GM19455 (cell line): ENCODE data around the gene CERKL.

Experiments
- ATAC-seq: cut with Tn5 transposase; IDR thresholded peaks from one replicate; pipeline ENCODE4 v1.9.1; 2021; ENCODE audit not compliant: unreplicated experiment

Gene CERKL

DNA sequence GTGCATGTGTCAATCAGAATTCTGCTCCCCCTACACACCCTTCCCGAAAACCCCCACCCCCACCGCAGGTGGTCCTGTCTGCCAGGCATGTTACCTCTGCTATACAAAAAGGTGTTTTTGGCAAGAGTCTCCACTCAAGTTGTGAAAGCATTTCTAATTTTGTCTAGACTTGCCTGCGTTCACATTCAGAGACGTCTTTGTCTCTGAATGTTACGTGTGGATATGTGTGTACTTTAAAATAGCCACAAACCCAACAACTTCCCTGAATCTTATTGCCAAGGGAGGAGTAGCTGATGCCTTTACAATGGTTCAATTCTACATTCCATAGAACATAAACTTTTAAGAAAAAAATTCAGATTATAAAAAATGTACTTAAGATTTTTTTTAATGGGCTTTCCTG lies 133.1 kb downstream of the CERKL start:
- no peak for ATAC-seq

DNA sequence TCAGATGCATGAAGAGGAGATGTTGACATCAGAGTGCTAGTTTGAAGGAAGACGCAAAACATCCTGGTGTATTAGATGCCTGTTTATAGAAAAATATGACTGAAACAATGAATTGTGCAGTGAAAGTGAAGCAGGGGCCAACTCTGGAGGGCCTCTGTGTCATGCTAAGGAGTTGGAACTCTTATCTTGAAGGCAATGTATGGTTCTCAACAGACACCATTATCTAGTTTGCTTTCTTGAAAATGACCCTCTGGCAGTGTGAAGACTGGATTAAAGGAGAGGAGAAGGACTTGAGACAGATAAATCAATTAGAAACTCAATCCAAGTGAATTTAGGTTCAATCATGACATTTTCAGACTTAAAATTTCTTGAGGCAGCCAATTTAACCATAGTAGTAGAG lies 136.7 kb downstream of the CERKL start:
- ATAC-seq = no peak

DNA sequence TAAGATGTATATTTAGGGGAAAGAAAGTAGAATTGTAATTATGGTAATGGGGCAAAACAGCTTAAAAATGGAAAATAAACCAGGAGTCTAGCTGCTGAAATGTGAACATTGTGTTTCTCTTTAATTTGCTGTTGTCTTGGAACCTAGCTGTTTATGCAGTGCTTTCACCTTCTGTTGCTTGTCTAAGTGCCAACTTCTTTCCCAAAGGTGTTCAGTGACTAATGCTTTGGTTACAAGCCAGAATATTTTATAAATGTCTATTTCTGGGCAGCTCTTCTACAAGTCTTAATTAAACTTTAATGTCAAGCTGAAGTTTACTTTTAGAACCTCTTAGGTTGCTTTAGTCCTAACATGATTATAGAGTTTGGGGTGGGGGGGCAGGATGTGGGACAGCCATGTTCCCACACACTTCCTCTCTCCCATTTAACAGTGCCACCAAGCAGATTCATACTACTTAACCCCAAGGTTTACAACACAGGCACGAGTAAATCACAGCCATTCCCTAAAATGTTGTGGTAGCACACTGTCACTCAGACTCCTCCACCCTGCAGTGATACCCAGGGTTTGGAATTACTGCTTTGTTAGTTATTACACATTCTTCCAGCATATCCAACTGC lies 139.1 kb downstream of the CERKL start:
- no peak for ATAC-seq

DNA sequence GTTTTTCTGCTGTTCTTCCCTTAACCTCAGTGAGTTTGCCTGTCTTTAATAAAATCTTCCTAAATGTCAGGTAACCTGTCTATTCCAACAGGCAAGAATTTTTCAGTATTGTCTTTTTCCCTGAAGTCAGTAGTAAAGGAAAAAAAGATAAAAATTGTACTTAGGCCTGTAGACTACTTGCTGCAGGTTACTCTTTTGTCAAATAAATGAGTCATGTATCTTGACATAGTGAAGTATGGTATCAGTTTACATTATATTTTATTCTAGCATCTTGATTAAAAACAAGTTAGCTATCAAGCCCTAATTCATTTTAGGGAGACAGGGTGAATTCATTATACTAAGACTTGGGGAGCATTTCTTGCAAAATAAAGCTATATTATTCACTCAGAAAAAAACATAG lies 139.9 kb downstream of the CERKL start:
- no peak for ATAC-seq

DNA sequence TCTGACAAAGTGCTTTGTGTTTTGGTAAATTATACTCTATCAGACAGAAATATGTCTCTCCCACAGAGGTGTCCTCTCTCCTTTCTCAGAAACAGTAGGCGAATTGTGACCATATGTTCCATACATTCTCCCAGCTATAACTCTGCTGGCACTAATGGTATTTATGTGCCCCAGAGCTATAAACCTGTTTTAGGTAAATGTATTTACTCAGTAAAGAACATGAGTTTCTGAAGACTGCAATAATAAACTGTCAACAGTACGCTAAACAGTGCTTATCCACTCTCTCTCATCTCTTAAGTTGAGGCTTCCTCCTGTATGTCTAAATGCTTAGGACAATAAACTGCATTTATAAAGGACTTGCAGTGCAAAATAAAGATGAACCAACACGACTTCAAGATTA lies 141.2 kb downstream of the CERKL start:
- no peak for ATAC-seq

DNA sequence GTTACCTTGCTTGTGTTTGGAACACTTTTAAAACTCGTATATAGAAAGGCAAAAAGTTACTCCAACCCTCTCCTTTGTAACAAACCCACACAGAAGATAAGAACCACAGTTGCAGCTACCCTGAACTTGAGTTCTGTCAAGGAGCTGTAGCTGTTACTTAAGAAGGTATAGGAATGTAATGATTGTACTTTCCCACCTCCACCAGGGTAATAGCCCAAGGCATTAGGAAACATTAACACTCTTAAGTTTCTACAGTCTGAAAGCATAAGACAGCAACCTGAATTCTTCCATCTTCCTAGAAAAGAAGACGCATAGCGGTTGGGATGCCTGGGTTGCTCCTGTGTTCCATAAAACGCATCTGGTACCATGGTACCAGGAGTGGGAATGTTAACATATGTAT lies 156.7 kb downstream of the CERKL start:
- ATAC-seq = no peak

DNA sequence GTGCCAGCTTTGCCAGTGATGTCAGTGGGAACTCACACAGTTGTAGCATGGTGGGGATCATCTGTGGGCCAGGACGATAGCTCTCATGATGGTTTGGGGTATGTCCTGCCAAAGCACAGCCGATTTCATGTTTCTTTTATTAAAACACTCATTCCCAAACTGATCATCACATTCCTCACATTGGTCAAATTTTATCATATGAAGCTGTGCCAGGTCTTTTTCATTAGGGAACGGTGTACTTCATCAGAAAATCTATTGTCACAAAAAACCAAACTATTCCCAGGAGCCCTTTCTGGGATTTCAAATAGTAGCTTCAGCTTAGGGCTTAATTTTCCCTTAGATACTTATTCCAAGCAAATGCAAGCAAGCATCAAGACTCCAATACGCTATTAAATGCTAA lies 157.7 kb downstream of the CERKL start:
- ATAC-seq = no peak
